Calu3 (cell line): Measurements from ENCODE around the gene HTN3. TPM values are rescaled to one million over a fixed set of nuclear protein-coding genes. Genes with fewer than 3 reads are reported as not detected.

ENCODE experiments used
- BruUV-seq: library from RNA; stranded (reverse); fragments of 400-500 nt; replicated peaks from 2 replicates; lab custom pipeline; 2021; lab: Mats Ljungman, UMichigan
- CTCF ChIA-PET: fragments of 300-600 bp; sonication (Branson Sonifier 250); formaldehyde crosslinking; loops from one replicate; lab custom pipeline; 2022; ENCODE audit warnings: antibody characterized with exemption; lab: Charles Lee
- DNase-seq: peaks from one replicate; pipeline ENCODE4 v3.0.0; 2022
- H3K27ac Mint-ChIP-seq: one replicate; pipeline ENCODE4 v1.8.0; 2022; ENCODE audit warnings: mixed read lengths; ENCODE audit not compliant: unreplicated experiment
- H3K27me3 Mint-ChIP-seq: one replicate; pipeline ENCODE4 v1.8.0; 2022; ENCODE audit warnings: mixed read lengths; ENCODE audit not compliant: unreplicated experiment
- H3K36me3 Mint-ChIP-seq: one replicate; pipeline ENCODE4 v1.8.0; 2022; ENCODE audit warnings: mild to moderate bottlenecking, moderate library complexity, mixed read lengths; ENCODE audit not compliant: insufficient read depth, unreplicated experiment
- H3K4me1 Mint-ChIP-seq: one replicate; pipeline ENCODE4 v1.8.0; 2022; ENCODE audit warnings: mild to moderate bottlenecking, low read depth, mixed read lengths; ENCODE audit not compliant: unreplicated experiment
- H3K4me3 Mint-ChIP-seq: one replicate; pipeline ENCODE4 v1.8.0; 2022; ENCODE audit warnings: mild to moderate bottlenecking, low read depth, moderate library complexity, mixed read lengths; ENCODE audit not compliant: unreplicated experiment
- H3K9me3 Mint-ChIP-seq: one replicate; pipeline ENCODE4 v1.8.0; 2022; ENCODE audit warnings: low read depth, mixed read lengths; ENCODE audit not compliant: unreplicated experiment
- intact Hi-C: fragments of 100-400 bp; cut with micrococcal nuclease; formaldehyde crosslinking; loops from one replicate; pipeline ENCODE4 v1.10.0; 2022; ENCODE audit not compliant: unreplicated experiment
- total RNA-seq: library from RNA; stranded (reverse); gene quantifications from 2 replicates; pipeline ENCODE4 v1.2.3, GENCODE V29; 2022
- TF ChIP-seq, protein P1 (sequence below): fragments of 200-600 bp; IDR thresholded peaks from one replicate; pipeline ENCODE4 v1.8.0; 2022; ENCODE audit warnings: antibody characterized with exemption; ENCODE audit not compliant: unreplicated experiment

The HTN3 gene
- total RNA-seq, 1 experiment from 2014 or later, result not detected

DNA sequence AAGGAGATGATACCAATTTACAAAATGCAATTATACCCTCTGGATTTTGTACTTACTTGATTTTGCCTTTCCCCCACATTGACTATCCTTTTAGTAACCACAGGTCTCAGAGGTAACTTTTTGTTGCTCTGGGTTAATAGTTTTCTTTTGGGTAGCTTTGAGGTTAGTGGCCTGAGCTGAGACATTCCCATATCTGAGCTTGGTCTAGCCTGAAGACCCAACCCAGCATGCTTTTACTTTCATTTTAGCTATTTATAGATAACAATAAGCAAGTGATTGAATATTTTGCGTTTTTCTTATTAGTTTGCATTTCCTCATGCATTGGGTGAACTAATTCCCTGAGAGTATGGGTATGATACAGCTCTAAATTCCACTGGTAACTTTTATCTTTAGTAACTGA, 33.7 kb downstream of the HTN3 start:
- CTCF ChIA-PET, result no interaction called here

DNA sequence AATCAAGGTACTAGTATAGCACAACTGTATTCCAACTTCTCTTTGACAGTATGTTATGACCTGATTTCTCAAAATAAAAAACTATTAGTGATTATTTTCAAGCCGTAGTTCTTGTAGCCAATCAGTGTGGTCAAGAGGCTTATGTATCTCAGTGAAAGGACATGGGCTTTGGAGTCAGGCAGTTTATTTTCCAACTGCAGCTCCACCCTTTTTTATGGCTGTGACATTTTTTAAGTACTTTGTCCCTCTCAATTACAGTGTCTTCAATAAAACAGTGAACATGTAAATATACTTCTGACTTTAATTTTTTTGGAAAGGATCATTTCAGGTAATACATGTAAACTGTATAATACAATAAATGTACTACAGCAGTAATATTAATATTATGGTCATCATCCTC, 51.9 kb downstream of the HTN3 start:
- no peak overlapping the region for H3K4me3 Mint-ChIP-seq
- intact Hi-C loops, result no loop called here
- BruUV-seq, result no TSS peak
- CTCF ChIA-PET, result no interaction called here
- H3K9me3 Mint-ChIP-seq, result no peaks in the 10 kb centered on the region
- DNase-seq, result no peak
- H3K4me1 Mint-ChIP-seq, result no peaks in the 10 kb centered on the region
- H3K27ac Mint-ChIP-seq, result no peak overlapping the region
- no peaks in the 10 kb centered on the region for H3K27me3 Mint-ChIP-seq
- no peaks in the 10 kb centered on the region for H3K36me3 Mint-ChIP-seq
- TF ChIP-seq, protein P1, sequence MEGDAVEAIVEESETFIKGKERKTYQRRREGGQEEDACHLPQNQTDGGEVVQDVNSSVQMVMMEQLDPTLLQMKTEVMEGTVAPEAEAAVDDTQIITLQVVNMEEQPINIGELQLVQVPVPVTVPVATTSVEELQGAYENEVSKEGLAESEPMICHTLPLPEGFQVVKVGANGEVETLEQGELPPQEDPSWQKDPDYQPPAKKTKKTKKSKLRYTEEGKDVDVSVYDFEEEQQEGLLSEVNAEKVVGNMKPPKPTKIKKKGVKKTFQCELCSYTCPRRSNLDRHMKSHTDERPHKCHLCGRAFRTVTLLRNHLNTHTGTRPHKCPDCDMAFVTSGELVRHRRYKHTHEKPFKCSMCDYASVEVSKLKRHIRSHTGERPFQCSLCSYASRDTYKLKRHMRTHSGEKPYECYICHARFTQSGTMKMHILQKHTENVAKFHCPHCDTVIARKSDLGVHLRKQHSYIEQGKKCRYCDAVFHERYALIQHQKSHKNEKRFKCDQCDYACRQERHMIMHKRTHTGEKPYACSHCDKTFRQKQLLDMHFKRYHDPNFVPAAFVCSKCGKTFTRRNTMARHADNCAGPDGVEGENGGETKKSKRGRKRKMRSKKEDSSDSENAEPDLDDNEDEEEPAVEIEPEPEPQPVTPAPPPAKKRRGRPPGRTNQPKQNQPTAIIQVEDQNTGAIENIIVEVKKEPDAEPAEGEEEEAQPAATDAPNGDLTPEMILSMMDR, result no peak

More for the DNA sequence above, 33.7 kb downstream of the HTN3 start:
- Mint-ChIP-seq H3K4me3 (no peak overlapping the region), H3K4me1 (no peaks in the 10 kb centered on the region), H3K27me3 (no peaks in the 10 kb centered on the region), H3K36me3 (no peaks in the 10 kb centered on the region), H3K27ac (no peak overlapping the region), H3K9me3 (peaks cover 4% of the 10 kb centered on the region)
- no peak for DNase-seq
- TF ChIP-seq, protein P1, result no peak
- no TSS peak for BruUV-seq
- intact Hi-C loops, result no loop called here

Other genes with a start within 250 kb of the HTN3 start
- 1.9 and 2.4 TPM in 2 replicates for gene SULT1E1, start 168.3 kb upstream of the HTN3 start, total RNA-seq
- not detected in 2 replicates for gene CSN1S1, start 97.4 kb upstream of the HTN3 start, total RNA-seq
- not detected in 2 replicates for gene CSN2, start 62.7 kb upstream of the HTN3 start, total RNA-seq
- not detected in 2 replicates for gene STATH, start 32.5 kb upstream of the HTN3 start, total RNA-seq
- gene HTN1, start 22.0 kb downstream of the HTN3 start, total RNA-seq, result not detected in 2 replicates
- not detected in 2 replicates for gene PRR27, start 125.8 kb downstream of the HTN3 start, total RNA-seq
- 137 and 214 TPM in 2 replicates for gene ODAM, start 167.3 kb downstream of the HTN3 start, total RNA-seq
- gene FDCSP, start 197.7 kb downstream of the HTN3 start, total RNA-seq, result 1,542 and 2,729 TPM in 2 replicates
- gene CSN3, start 214.1 kb downstream of the HTN3 start, total RNA-seq, result 911 and 1,246 TPM in 2 replicates